ENCODE data around the gene NXPE4. TPM values are rescaled to one million over a fixed set of nuclear protein-coding genes. Genes with fewer than 3 reads are reported as not detected.
"Not testable (repeated sequence)": the region's sequence is repeated elsewhere in the genome, so short reads cannot be mapped to it uniquely, and the experiment has no call there.

NXPE4 gene
- total and polyA plus RNA-seq, 9 donors = 0.35 TPM; not detected in 8

GRCh38 chr11:114615448-114616361, 20.1 kb upstream of the NXPE4 start:
- Histone ChIP-seq H3K27me3 (no peaks in the 10 kb centered on the region), H3K36me3 (no peaks in the 10 kb centered on the region), H3K27ac (no peak overlapping the region), H3K4me1 (ENCODE audit: insufficient read depth) (no peaks in the 10 kb centered on the region), H3K9me3 (peaks cover 0 to 5% of the 10 kb centered on the region in 2 donors), H3K4me3 (no peak overlapping the region)
- 87 to 90% (median 89%) methylated on average over 17 of the region's 17 CpGs for WGBS, 3 donors
- TF ChIP-seq CTCF (IDR thresholded peaks at IDR 0.05) (no peak), POLR2A (IDR thresholded peaks at IDR 0.05) (no peak), EP300 (IDR thresholded peaks at IDR 0.05) (no peak)
- intact Hi-C loops (cut with DNase I) = no loop called here
- DNase-seq = no peak

GRCh38 chr11:114614127-114614720, 18.6 kb upstream of the NXPE4 start:
- no peaks in the 10 kb centered on the region for H3K36me3 ChIP-seq
- H3K9me3 ChIP-seq = peaks cover 0 to 5% of the 10 kb centered on the region in 2 donors
- H3K27me3 ChIP-seq = no peaks in the 10 kb centered on the region
- DNase-seq = no peak
- intact Hi-C loops (cut with DNase I) = no loop called here
- H3K27ac ChIP-seq = no peak overlapping the region
- TF ChIP-seq POLR2A (IDR thresholded peaks at IDR 0.05) (no peak), CTCF (IDR thresholded peaks at IDR 0.05) (no peak), EP300 (IDR thresholded peaks at IDR 0.05) (no peak)
- 88 to 93% (median 90%) methylated on average over 11 of the region's 11 CpGs for WGBS, 3 donors
- H3K4me1 ChIP-seq (ENCODE audit: insufficient read depth) = no peaks in the 10 kb centered on the region
- no peak overlapping the region for H3K4me3 ChIP-seq

GRCh38 chr11:114613094-114613493, 17.5 kb upstream of the NXPE4 start:
- intact Hi-C loops (cut with DNase I); H3K4me3 ChIP-seq; H3K9me3 ChIP-seq; H3K4me1 ChIP-seq (ENCODE audit: insufficient read depth); H3K36me3 ChIP-seq; H3K27ac ChIP-seq; DNase-seq; H3K27me3 ChIP-seq: not testable (repeated sequence)
- WGBS, 3 donors = 82 to 91% (median 82%) methylated on average over 9 of the region's 9 CpGs

GRCh38 chr11:114612686-114613085, 17.1 kb upstream of the NXPE4 start:
- 92 to 93% (median 92%) methylated on average over 9 of the region's 9 CpGs for WGBS, 3 donors
- no peak for DNase-seq
- Histone ChIP-seq H3K27ac (no peak overlapping the region), H3K27me3 (no peaks in the 10 kb centered on the region), H3K4me1 (ENCODE audit: insufficient read depth) (no peaks in the 10 kb centered on the region), H3K9me3 (peaks cover 0 to 4% of the 10 kb centered on the region in 2 donors), H3K36me3 (no peaks in the 10 kb centered on the region), H3K4me3 (no peak overlapping the region)
- no peak for TF ChIP-seq CTCF (IDR thresholded peaks at IDR 0.05)
- TF ChIP-seq EP300 (IDR thresholded peaks at IDR 0.05) = no peak
- TF ChIP-seq POLR2A (IDR thresholded peaks at IDR 0.05) = no peak
- intact Hi-C loops (cut with DNase I) = no loop called here

GRCh38 chr11:114612199-114612598, 16.6 kb upstream of the NXPE4 start:
- intact Hi-C loops (cut with DNase I); H3K36me3 ChIP-seq; H3K9me3 ChIP-seq; H3K4me3 ChIP-seq; H3K4me1 ChIP-seq (ENCODE audit: insufficient read depth); DNase-seq; H3K27ac ChIP-seq; H3K27me3 ChIP-seq: not testable (repeated sequence)
- 91 to 93% (median 92%) methylated on average over 9 of the region's 9 CpGs for WGBS, 3 donors

Data from ovary (tissue), 9 donors.